ENCODE data around the gene DLG4.

Gene DLG4

DNA sequence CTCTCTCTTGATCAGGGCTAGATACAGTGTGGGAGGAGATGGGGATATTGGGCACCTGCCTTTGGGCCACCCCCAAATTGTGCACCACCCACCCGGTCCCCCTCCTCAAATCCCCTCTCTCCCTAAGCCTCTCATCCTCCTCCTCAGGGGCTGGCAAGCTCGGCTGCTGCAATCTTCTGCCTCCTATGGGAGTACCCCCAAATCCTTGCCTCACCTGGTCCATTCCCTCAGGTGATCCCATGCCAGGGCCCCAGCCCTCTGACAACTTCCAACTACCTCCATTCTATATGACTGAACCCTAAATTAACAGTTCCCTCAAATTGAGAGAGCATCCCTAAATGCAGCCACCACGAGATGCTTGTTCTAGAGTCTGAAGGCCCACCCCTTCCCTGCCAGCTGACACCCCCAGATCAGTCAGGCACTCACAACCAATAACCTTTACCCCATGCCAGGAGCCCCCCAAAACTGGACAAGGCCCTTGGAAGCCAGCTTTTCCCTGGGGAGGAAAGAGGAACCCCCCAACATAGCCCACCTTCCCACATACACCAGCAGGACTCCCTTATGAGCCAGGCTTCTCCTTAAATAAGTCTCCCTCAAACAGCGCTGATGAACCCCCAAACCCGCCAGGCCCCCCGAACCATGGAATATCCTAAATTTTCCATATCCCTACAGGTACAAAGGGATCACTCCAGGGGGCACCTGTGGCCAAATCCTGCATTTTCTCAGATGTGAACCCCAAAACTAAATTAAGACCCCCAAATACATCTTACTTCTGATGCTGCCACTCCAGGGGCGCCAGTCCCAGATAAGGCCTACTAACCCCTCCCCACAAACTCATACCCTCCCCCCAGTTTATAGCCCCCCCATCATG is 3.2 kb downstream of the DLG4 start:
- no peak for TF ChIP-seq ZBTB7A (IDR thresholded peaks at IDR 0.05; ENCODE audit: low read depth)
- TF ChIP-seq TAF1 (IDR thresholded peaks at IDR 0.05; ENCODE audit: low read depth), result no peak
- no peak for TF ChIP-seq TEAD4 (IDR thresholded peaks at IDR 0.05)
- TF ChIP-seq YY1 (IDR thresholded peaks at IDR 0.05; ENCODE audit: low read depth), result no peak
- TF ChIP-seq, protein P1, sequence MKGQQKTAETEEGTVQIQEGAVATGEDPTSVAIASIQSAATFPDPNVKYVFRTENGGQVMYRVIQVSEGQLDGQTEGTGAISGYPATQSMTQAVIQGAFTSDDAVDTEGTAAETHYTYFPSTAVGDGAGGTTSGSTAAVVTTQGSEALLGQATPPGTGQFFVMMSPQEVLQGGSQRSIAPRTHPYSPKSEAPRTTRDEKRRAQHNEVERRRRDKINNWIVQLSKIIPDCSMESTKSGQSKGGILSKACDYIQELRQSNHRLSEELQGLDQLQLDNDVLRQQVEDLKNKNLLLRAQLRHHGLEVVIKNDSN (IDR thresholded peaks at IDR 0.05), result no peak
- TF ChIP-seq FOXM1 (IDR thresholded peaks at IDR 0.05; ENCODE audit: borderline replicate concordance, low read depth), result no peak
- no peak for TF ChIP-seq RAD21 (IDR thresholded peaks at IDR 0.05; ENCODE audit: low read depth)
- no peak for TF ChIP-seq CREB1 (IDR thresholded peaks at IDR 0.05; ENCODE audit: low read depth)
- no peak for TF ChIP-seq TCF12 (IDR thresholded peaks at IDR 0.05; ENCODE audit: low read depth)
- no peak for TF ChIP-seq EP300 (IDR thresholded peaks at IDR 0.05; ENCODE audit: borderline replicate concordance)
- no peak for TF ChIP-seq NFIC (IDR thresholded peaks at IDR 0.05)
- TF ChIP-seq CEBPB (IDR thresholded peaks at IDR 0.05), result no peak
- TF ChIP-seq EGR1 (IDR thresholded peaks at IDR 0.05), result no peak
- TF ChIP-seq, protein P2, sequence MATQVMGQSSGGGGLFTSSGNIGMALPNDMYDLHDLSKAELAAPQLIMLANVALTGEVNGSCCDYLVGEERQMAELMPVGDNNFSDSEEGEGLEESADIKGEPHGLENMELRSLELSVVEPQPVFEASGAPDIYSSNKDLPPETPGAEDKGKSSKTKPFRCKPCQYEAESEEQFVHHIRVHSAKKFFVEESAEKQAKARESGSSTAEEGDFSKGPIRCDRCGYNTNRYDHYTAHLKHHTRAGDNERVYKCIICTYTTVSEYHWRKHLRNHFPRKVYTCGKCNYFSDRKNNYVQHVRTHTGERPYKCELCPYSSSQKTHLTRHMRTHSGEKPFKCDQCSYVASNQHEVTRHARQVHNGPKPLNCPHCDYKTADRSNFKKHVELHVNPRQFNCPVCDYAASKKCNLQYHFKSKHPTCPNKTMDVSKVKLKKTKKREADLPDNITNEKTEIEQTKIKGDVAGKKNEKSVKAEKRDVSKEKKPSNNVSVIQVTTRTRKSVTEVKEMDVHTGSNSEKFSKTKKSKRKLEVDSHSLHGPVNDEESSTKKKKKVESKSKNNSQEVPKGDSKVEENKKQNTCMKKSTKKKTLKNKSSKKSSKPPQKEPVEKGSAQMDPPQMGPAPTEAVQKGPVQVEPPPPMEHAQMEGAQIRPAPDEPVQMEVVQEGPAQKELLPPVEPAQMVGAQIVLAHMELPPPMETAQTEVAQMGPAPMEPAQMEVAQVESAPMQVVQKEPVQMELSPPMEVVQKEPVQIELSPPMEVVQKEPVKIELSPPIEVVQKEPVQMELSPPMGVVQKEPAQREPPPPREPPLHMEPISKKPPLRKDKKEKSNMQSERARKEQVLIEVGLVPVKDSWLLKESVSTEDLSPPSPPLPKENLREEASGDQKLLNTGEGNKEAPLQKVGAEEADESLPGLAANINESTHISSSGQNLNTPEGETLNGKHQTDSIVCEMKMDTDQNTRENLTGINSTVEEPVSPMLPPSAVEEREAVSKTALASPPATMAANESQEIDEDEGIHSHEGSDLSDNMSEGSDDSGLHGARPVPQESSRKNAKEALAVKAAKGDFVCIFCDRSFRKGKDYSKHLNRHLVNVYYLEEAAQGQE (IDR thresholded peaks at IDR 0.05; ENCODE audit: low read depth), result no peak
- TF ChIP-seq, protein P3, sequence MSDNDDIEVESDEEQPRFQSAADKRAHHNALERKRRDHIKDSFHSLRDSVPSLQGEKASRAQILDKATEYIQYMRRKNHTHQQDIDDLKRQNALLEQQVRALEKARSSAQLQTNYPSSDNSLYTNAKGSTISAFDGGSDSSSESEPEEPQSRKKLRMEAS (IDR thresholded peaks at IDR 0.05), result no peak

DNA sequence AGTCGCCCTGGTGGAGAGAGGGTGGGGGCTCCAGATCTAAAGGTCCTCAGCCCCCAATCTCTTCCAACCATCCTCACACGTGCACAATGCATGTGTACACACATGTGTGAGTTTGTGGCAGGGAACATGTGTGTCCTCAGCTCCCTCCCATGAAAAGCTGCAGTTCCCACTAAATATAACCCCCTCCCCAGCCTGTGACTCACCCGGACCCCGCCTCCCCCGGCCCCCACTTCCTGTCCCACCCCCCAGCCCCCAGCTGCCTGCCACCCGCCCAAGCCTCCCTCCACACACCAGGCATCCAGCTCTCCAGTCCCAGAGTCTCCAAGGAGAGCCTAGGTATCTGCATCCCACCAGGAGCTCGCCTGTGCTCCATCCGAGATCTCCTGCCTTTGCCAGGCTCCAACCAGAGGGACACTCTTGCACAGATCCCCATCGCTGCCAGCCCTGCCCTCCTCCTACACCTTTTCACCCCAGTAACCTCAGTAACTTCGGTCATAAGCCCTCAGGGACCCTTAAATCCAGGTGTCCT is 3.9 kb downstream of the DLG4 start:
- TF ChIP-seq, protein P1 (IDR thresholded peaks at IDR 0.05), result no peak
- TF ChIP-seq TAF1 (IDR thresholded peaks at IDR 0.05; ENCODE audit: low read depth), result no peak
- TF ChIP-seq CEBPB (IDR thresholded peaks at IDR 0.05), result no peak
- no peak for TF ChIP-seq EP300 (IDR thresholded peaks at IDR 0.05; ENCODE audit: borderline replicate concordance)
- TF ChIP-seq CREB1 (IDR thresholded peaks at IDR 0.05; ENCODE audit: low read depth), result no peak
- no peak for TF ChIP-seq TEAD4 (IDR thresholded peaks at IDR 0.05)
- TF ChIP-seq YY1 (IDR thresholded peaks at IDR 0.05; ENCODE audit: low read depth), result no peak
- no peak for TF ChIP-seq EGR1 (IDR thresholded peaks at IDR 0.05)
- no peak for TF ChIP-seq FOXM1 (IDR thresholded peaks at IDR 0.05; ENCODE audit: borderline replicate concordance, low read depth)
- no peak for TF ChIP-seq RAD21 (IDR thresholded peaks at IDR 0.05; ENCODE audit: low read depth)
- TF ChIP-seq, protein P2 (IDR thresholded peaks at IDR 0.05; ENCODE audit: low read depth), result no peak
- TF ChIP-seq, protein P3 (IDR thresholded peaks at IDR 0.05), result no peak
- TF ChIP-seq TCF12 (IDR thresholded peaks at IDR 0.05; ENCODE audit: low read depth), result no peak
- no peak for TF ChIP-seq NFIC (IDR thresholded peaks at IDR 0.05)
- no peak for TF ChIP-seq ZBTB7A (IDR thresholded peaks at IDR 0.05; ENCODE audit: low read depth)

DNA sequence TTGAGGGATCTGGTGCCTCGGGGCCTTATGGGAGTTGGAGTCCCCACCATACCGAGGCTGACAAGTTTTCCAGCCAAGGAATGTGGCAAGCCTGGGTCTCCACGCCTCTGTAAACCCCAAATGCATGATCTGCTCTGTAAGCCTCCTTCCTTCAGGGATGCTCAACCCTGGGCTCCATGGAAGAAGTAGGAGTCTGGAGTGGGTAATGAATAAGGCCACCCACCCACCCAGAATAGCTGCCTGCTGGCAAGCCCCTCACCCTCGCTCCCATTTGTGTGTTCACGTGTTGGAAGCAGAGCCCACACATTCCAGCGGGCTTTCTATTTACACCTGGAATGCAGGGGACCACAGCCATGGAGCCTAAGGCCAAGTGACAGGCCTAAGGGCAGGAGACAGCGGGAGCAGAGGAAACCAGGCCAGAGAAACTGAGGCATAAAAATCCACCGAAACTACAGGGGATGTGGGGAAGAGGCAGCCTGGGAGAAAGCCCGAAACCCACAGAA is 4.4 kb downstream of the DLG4 start:
- TF ChIP-seq, protein P2 (IDR thresholded peaks at IDR 0.05; ENCODE audit: low read depth), result no peak
- no peak for TF ChIP-seq FOXM1 (IDR thresholded peaks at IDR 0.05; ENCODE audit: borderline replicate concordance, low read depth)
- peak; percentile 25; the same call in 1 of the 2 replicates for TF ChIP-seq TEAD4 (IDR thresholded peaks at IDR 0.05)

All from Ishikawa (cell line).